GM12878 (cell line): ENCODE data around the gene AKT1S1. TPM values are rescaled to one million over a fixed set of nuclear protein-coding genes. Genes with fewer than 3 reads are reported as not detected.

ENCODE experiments used
- ATAC-seq: fragments of 200-7000 bp; cut with Tn5 transposase; 3 replicates; pipeline ENCODE4 v1.9.1; 2020; ENCODE audit warnings: mild to moderate bottlenecking, moderate library complexity
- BruUV-seq: library from RNA; stranded (reverse); fragments of 400-500 nt; replicated peaks from 2 replicates; lab custom pipeline; 2021; lab: Mats Ljungman, UMichigan
- CTCF ChIA-PET: fragments of 300-600 bp; sonication (Branson Sonifier 250); formaldehyde crosslinking; extraction: SDS; loops from one replicate; lab custom pipeline; 2021; ENCODE audit warnings: inconsistent platforms; lab: Yijun Ruan, JAX
- POLR2A ChIA-PET: fragments of 350-600 bp; formaldehyde crosslinking; extraction: SDS; loops from one replicate; lab custom pipeline; 2021; ENCODE audit warnings: inconsistent platforms; lab: Charles Lee
- RAD21 ChIA-PET: fragments of 300-600 bp; sonication (Branson Sonifier 250); formaldehyde crosslinking; loops from one replicate; lab custom pipeline; 2023; ENCODE audit warnings: antibody characterized with exemption; ENCODE audit not compliant: unreplicated experiment; lab: Charles Lee
- SMC1A ChIA-PET: fragments of 300-600 bp; sonication (Branson Sonifier 250); formaldehyde crosslinking; loops from one replicate; lab custom pipeline; 2023; ENCODE audit not compliant: unreplicated experiment, uncharacterized antibody; lab: Charles Lee
- DNase-seq: peaks from one replicate; pipeline ENCODE4 v3.0.0-alpha.2; 2011; ENCODE audit warnings: low read depth, low spot score
- FAIRE-seq: peaks from 3 replicates; lab custom pipeline; 2011; peaks lifted over from hg19 to GRCh38; lab: Jason Lieb, UNC
- H2AFZ ChIP-seq: 2 replicates; pipeline ENCODE4 v1.6.0; 2011; ENCODE audit warnings: low read depth, low read length, control low read depth; ENCODE audit not compliant: control insufficient read depth
- H3K27ac ChIP-seq: 2 replicates; pipeline ENCODE4 v1.5.1; 2011; ENCODE audit warnings: control low read depth; ENCODE audit not compliant: control insufficient read depth, insufficient read depth
- H3K27me3 ChIP-seq, 2 experiments: replicated peaks in 1 of 2; 2 replicates each; pipeline versions ENCODE4 v1.6.0 to v1.6.1; 2011; ENCODE audit warnings: low read length in 1 of 2; ENCODE audit not compliant: control insufficient read depth in 2 of 2, insufficient read depth in 2 of 2
- H3K36me3 ChIP-seq, 2 experiments: 2 replicates each; pipeline ENCODE4 v1.5.1; 2011; ENCODE audit warnings: low read length in 1 of 2; ENCODE audit not compliant: control insufficient read depth in 2 of 2, insufficient read depth in 2 of 2
- H3K4me1 ChIP-seq: 2 replicates; pipeline ENCODE4 v1.6.1; 2011; ENCODE audit warnings: mild to moderate bottlenecking, low read length, moderate library complexity, mixed read lengths; ENCODE audit not compliant: control insufficient read depth, insufficient read depth
- H3K4me2 ChIP-seq: 2 replicates; pipeline ENCODE4 v1.6.0; 2011; ENCODE audit warnings: control low read depth; ENCODE audit not compliant: control insufficient read depth, insufficient read depth
- H3K4me3 ChIP-seq: fragments of 200-600 bp; sonication (generic); 2 replicates; pipeline ENCODE4 v1.5.1; 2016
- H3K79me2 ChIP-seq: 2 replicates; pipeline ENCODE4 v1.6.0; 2011; ENCODE audit warnings: low read length; ENCODE audit not compliant: control insufficient read depth, insufficient read depth
- H3K9ac ChIP-seq: 2 replicates; pipeline ENCODE4 v1.8.0; 2011; ENCODE audit warnings: low read length, control low read depth, mixed read lengths; ENCODE audit not compliant: control insufficient read depth, insufficient read depth
- H3K9me3 ChIP-seq: replicated peaks from 3 replicates; pipeline ENCODE4 v1.5.1; 2011; ENCODE audit warnings: mild to moderate bottlenecking, low read length; ENCODE audit not compliant: control insufficient read depth, insufficient read depth
- H4K20me1 ChIP-seq: 2 replicates; pipeline ENCODE4 v1.6.0; 2011; ENCODE audit not compliant: control insufficient read depth, insufficient read depth
- CBX3 ChIP-seq: fragments of 200-600 bp; sonication (generic); IDR thresholded peaks from 2 replicates; pipeline ENCODE4 v1.6.1; 2016; ENCODE audit warnings: low read depth, borderline replicate concordance
- EGR1 ChIP-seq, 2 experiments: IDR thresholded peaks; 1 replicate in 1 of 2; 2 replicates in 1 of 2; pipeline ENCODE4 v1.6.1; 2011 to 2012; ENCODE audit warnings: low read depth in 2 of 2, low read length in 2 of 2, borderline replicate concordance in 1 of 2, mild to moderate bottlenecking in 1 of 2, moderate library complexity in 1 of 2
- HSF1 ChIP-seq: fragments of 150-350 bp; IDR thresholded peaks from 2 replicates; pipeline ENCODE4 v1.6.1; 2014; ENCODE audit warnings: mild to moderate bottlenecking, low read depth, low read length
- IRF5 ChIP-seq: fragments of 450-650 bp; IDR thresholded peaks from 2 replicates; pipeline ENCODE4 v1.6.1; 2017; ENCODE audit warnings: borderline replicate concordance
- MAX ChIP-seq: IDR thresholded peaks from 2 replicates; pipeline ENCODE4 v1.6.1; 2012; ENCODE audit warnings: low read depth, low read length, improper control_type of control experiment
- PBX3 ChIP-seq: IDR thresholded peaks from 2 replicates; pipeline ENCODE4 v1.6.1; 2011; ENCODE audit warnings: mild to moderate bottlenecking, low read depth, low read length, moderate library complexity; ENCODE audit not compliant: insufficient replicate concordance
- PKNOX1 ChIP-seq: fragments of 450-650 bp; IDR thresholded peaks from 2 replicates; pipeline ENCODE4 v1.6.1; 2016; ENCODE audit warnings: mild to moderate bottlenecking
- POLR2A ChIP-seq: IDR thresholded peaks from 2 replicates; pipeline ENCODE4 v1.6.1; 2011; ENCODE audit warnings: low read depth, mild to moderate bottlenecking, low read length
- SIN3A ChIP-seq: IDR thresholded peaks from 2 replicates; pipeline ENCODE4 v1.6.1; 2012; ENCODE audit warnings: low read depth, low read length, improper control_type of control experiment
- SMARCA5 ChIP-seq: fragments of 450-650 bp; IDR thresholded peaks from 2 replicates; pipeline ENCODE4 v1.6.1; 2017; ENCODE audit warnings: mild to moderate bottlenecking
- ZBTB4 ChIP-seq: fragments of 450-650 bp; formaldehyde crosslinking; IDR thresholded peaks from 2 replicates; pipeline ENCODE4 v1.4.0; 2022; ENCODE audit warnings: mild to moderate bottlenecking, moderate library complexity
- ZNF622 ChIP-seq: fragments of 450-650 bp; IDR thresholded peaks from 2 replicates; pipeline ENCODE4 v1.6.1; 2017; ENCODE audit warnings: mild to moderate bottlenecking, inconsistent platforms
- WGBS: methylation state at CpG from one replicate; pipeline ENCODE4 v1.1.6; 2016; ENCODE audit warnings: low lambda C conversion rate; ENCODE audit not compliant: insufficient replicate concordance, insufficient coverage; ENCODE audit errors: missing lambda C conversion rate; 5-methylcytosine and 5-hydroxymethylcytosine counted together
- in situ Hi-C: fragments of 300-500 bp; cut with MboI; formaldehyde crosslinking; loops from 9 replicates; pipeline ENCODE4 v1.14.3; 2018; ENCODE audit warnings: mixed read lengths
- intact Hi-C: fragments of 100-400 bp; cut with micrococcal nuclease; formaldehyde crosslinking; loops from one replicate; pipeline ENCODE4 v1.14.2; 2022; ENCODE audit not compliant: unreplicated experiment
- polyA plus RNA-seq, 11 experiments: library from polyadenylated mRNA; depleted of rRNA in 4 of 11; unstranded in 6 of 11; stranded (reverse) in 5 of 11; fragments of >200 nt; fragmentation: Nextera tagmentation in 4 of 11; fragmentation: Illumina TruSeq in 1 of 11; extraction: Ambion mirVana in 4 of 11; extraction: Trizol in 1 of 11; gene quantifications; 1 replicate in 1 of 11; 2 replicates in 10 of 11; pipeline versions ENCODE4 v1.2.1 to v1.2.3, GENCODE V29; 2011 to 2016; ENCODE audit warnings: inconsistent platforms in 2 of 11, missing spikeins in 2 of 11, low read depth in 1 of 11
- total RNA-seq, 4 experiments: library from RNA; depleted of rRNA in 3 of 4; stranded (reverse); fragments of >200 nt in 3 of 4; fragmentation: Illumina TruSeq in 1 of 4; extraction: Trizol in 1 of 4; gene quantifications; 2 replicates each; pipeline versions ENCODE4 v1.2.1 to v1.2.3, GENCODE V29; 2013 to 2021

Gene AKT1S1
- total and polyA plus RNA-seq, 10 of the 15 experiments (the other 5 are each of a cell fraction or from before 2014, with no cell fraction given) = 0.43 to 23.0 (median 12.3) TPM

GRCh38 chr19:49851456-49852259 is 25.5 kb downstream of the AKT1S1 start:
- RAD21 ChIA-PET = interaction anchor here (0.6 kb wide), 1 partner anchor 38 kb away, joined by 3 read pairs; no protein-coding TSS in a partner anchor
- WGBS = 16% methylated on average over 56 of the region's 78 CpGs
- peaks cover 6% of the 10 kb centered on the region for H3K79me2 ChIP-seq
- no peak for TF ChIP-seq IRF5
- TF ChIP-seq SIN3A = peak; percentile 31; the same call in 1 of the 2 replicates
- peak; percentile 14 for TF ChIP-seq PBX3
- no peak for TF ChIP-seq SMARCA5
- peak in 1 of 2 experiments; percentile 5; a peak in 1 of 3 replicates for TF ChIP-seq EGR1 (IDR thresholded peaks at IDR 0.05; ENCODE audit: borderline replicate concordance in 1 of 2, low read depth in 2 of 2, low read length in 2 of 2)
- TF ChIP-seq PKNOX1 = peak; percentile 46; the same call in 1 of the 2 replicates
- TF ChIP-seq POLR2A = peak; percentile 62
- TF ChIP-seq HSF1 = peak; percentile 68; the same call in 1 of the 2 replicates
- TF ChIP-seq CBX3 = no peak
- no peak for TF ChIP-seq ZBTB4
- TF ChIP-seq ZNF622 = no peak
- TF ChIP-seq MAX = no peak

More at GRCh38 chr19:49851456-49852259, 25.5 kb downstream of the AKT1S1 start:
- ChIA-PET POLR2A (interaction anchor here (0.6 to 2.4 kb wide), 3 partner anchors 17 to 75 kb away, joined by 3 to 25 read pairs (median 11); partner anchors contain the start of gene MED25), CTCF (interaction anchor here (2.1 kb wide), 1 partner anchor 18 kb away, joined by 6 read pairs; no protein-coding TSS in a partner anchor), SMC1A (interaction anchor here (1.2 to 1.6 kb wide), 3 partner anchors 14 to 85 kb away, joined by 4 to 5 read pairs (median 5); no protein-coding TSS in a partner anchor)
- H3K27ac ChIP-seq = peak overlapping the region; percentile 64; the same call in 1 of the 2 replicates
- DNase-seq (no peak), FAIRE-seq (no peak), ATAC-seq (no peak)
- peak overlapping the region; percentile 71 for H3K4me3 ChIP-seq
- peaks cover 0 to 1% of the 10 kb centered on the region in 2 experiments; a peak in 1 of 4 replicates for H3K36me3 ChIP-seq
- no peaks in the 10 kb centered on the region for H4K20me1 ChIP-seq
- in situ Hi-C loops = no loop called here
- BruUV-seq = no TSS peak
- H3K4me2 ChIP-seq = peak overlapping the region; percentile 94
- intact Hi-C loops = loop anchor here (2.0 kb wide), 2 partner anchors 25 to 39 kb away; partner anchors contain the start of genes AKT1S1, FUZ and TBC1D17
- peaks cover 26% of the 10 kb centered on the region for H3K4me1 ChIP-seq
- H3K9ac ChIP-seq = no peak overlapping the region; the same call in 1 of the 2 replicates
- H3K27me3 ChIP-seq = no peaks in the 10 kb centered on the region
- peaks cover 5% of the 10 kb centered on the region; the same call in 2 of the 3 replicates for H3K9me3 ChIP-seq
- no peak overlapping the region; the same call in 1 of the 2 replicates for H2AFZ ChIP-seq
